GM19025 (cell line): ENCODE measurements around the gene CDX1.

Source experiments
- ATAC-seq: cut with Tn5 transposase; IDR thresholded peaks from one replicate; pipeline ENCODE4 v1.9.1; 2021; ENCODE audit warnings: mild to moderate bottlenecking, low read depth, moderate library complexity; ENCODE audit not compliant: unreplicated experiment

The CDX1 gene

DNA sequence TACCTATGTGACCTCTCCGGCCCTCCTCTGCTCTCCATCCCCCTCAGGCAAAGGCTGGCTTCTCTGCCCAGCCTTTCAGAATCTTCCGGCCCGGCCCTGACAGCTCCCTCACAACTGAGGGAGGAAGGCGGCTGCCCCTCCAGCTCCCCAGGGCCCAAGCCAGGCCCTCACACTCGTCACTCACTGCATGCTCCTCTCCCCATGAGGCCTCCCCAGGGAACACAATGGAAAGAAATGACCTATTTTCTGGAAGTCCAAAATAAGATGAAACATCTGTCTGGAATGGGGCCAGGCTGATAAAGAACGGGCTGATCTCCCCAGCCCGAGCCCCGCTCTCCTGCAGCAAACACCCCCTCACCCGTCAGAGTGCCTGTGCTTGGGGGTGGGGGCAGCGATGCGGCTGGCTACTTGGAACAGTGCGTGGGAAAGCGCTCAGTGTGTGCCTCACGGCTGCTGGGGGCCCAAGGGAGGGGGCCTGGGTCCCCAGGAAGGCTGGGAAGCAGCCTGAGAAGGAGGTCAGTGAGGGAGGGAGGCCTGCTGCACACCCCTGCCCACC lies 22.3 kb upstream of the CDX1 start:
- ATAC-seq: no peak

DNA sequence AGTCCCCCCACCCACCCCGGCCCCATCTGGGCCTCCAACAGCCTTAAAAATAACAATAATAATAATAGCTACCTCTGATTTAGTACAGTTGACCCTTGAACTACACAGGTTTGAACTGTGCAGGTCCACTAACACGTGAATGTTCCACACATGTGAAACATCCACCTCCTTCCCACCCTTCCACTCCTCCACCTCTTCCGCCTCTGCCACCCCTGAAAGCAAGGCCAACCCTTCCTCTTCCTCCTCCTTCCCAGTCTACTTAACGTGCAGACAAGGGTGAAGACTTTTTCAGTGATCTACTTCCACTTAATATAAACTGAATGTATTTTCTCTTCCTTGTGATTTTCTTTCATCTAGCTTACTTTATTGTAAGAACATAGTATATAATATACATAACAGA lies 21.7 kb upstream of the CDX1 start:
- no peak for ATAC-seq

DNA sequence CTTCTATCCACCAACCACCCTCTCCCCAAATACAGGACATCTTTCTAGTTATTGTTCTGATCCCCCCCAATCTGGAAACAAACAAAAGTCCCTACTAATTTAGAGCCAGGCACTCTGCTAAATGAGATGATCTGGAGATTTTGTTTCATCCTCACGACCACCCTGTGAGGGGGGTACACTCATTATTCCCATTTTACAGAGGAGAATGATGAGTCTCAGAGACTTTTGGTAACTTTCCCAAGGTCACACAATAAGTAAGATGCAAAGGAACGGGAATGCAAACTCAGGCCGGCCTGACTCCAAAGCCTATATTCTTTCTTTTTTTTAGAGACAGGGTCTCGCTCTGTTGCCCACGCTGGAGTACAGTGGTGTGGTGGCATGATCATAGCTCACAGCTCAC lies 20.3 kb upstream of the CDX1 start:
- no peak for ATAC-seq

DNA sequence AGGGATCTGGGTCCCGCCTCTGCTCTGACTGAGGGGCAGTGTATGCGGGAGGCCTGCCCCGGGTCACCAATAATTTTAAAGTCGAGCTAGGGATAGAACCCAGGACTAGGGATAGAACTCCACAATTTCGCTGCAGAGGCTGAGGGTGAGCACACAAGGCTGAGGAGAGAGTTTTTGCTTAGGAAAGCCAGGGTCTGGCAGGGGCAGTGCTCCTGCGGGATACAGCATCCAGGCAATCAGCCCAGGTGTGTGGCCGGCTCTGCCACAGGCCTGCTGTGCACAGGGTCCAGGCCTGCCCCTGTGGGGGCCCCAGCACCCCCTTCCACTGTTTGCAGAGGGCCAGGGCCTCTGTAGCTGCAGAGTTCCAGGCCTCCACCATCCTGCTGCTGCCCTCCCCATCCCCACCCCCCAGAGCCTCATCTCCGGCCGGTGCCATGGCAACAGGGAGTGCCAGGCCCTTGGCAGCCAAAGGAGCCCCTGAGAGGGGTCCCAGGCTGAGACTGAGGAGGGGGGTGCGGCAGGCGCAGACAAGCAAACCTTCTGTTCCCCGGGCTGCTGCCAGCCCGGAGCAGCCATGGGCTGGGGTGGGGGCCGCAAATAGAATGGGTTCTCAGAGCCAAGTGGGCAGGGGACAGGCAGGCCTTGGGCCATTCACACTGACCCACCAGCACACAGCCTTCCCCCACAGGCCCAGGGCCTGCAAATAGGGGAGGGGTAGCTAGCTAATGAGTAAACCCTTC lies 19.5 kb upstream of the CDX1 start:
- no peak for ATAC-seq

DNA sequence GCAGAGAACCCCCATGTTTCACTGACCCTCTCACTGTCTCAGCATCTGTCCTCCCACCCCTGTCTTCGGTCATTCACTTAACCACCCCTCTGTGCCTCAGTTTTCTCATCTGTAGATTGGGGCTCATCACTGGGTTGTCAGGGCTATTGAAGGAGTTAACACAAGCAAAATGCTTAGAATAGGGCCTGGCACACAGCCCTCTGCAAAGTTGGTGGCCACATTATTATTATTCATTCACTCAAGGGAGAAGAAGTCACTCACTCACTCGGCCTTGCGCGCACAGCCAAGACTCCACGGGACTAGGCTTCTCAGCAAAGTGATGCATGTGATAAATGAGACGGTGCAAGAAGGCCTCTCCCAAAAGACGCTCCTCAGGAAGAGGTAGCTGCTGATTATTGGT lies 18.9 kb upstream of the CDX1 start:
- no peak for ATAC-seq

DNA sequence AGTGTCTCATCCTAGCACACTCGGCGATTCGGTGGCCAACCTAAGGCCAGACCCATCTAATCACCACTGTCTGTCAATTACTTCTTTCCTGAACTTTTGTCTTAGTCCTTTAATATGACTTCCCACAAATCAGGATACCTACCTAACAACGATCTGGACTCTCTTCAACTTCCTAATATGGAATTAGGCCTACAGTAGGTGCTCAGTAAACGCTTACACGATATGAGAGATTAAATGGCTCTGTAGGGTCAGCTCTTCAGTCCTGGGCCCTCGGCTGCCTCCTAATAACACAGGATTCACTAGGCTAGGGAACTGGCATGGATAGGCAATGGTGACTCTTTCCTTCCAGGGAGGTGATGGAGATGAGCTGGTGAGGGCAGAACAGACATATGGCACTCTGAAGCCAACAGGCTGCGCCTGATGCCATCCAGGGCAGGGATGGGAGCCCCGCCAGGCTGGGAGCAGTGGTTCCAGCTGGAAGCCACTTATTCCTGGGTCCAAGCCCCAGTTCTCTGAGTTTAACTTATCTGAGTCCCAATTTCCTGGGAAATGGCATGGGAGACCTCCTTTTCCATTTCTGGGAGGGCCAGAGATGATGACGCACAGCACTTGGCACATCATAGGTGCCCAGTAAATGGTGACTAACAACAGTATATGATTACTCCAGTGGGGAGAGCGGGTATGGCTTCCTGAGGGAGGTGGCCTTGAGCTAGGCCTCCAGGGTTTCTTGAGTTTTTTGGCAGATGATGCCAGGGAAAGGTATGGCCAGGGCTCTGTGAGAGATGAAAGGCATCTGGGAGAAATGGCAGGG lies 18.3 kb upstream of the CDX1 start:
- ATAC-seq: no peak

DNA sequence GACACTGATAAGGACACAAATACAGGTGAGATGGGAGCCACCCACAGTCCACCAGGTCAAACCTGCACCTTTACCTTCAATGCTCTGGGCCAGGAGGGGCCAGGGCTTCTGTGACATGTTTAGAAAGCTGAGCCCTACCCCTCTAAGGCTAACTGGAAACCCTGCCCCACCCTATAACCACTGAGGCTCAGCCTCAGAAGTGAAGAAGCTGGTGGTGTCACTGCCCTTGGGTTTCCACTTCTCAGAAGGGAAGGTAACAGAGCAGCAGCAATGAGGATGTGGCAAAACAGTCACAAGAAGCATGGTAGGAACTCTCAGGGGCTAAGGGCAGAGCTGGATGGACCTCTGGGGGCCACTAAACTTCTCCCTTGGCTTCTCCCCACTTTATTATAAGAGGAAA lies 17.0 kb upstream of the CDX1 start:
- ATAC-seq: no peak

DNA sequence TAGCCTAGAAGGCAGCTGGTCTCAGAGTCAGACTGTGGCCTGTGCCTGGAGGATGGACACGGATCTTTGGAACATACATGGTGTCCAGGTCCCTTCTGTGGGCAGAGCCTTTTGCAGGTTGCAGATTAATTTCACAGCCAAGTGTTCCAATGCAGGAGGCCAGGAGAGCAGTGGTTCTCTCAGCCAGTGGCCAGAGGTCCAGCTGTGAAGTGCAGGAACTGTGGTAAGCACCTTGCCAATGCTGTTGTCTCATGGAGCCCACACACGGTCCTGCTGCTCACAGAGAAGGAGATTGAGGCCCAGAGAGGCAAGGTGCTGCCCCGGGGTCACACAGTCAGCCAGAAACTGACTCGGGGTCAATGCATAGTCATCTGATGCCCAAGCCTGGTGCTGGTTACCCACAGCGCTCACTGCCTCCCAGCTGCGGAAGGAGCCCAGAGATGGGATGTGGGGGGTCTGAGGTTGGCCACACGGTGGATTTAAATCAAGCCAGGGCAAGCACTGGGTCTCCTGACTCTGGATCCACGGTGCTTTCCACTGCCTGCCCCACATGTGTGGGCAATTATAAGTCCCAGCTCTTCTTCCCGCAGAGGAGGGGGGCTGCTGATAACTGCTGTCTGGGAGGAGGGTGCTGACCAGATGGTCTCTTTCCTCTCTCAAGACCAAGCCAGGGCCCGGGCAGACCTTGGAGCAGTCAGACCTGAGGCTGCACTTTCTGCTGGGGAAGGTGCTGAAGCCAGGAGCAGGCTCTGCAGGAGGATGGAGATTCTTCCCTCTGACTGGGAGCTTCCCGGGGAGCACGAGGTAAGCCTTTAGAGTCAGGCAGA lies 13.7 kb upstream of the CDX1 start:
- ATAC-seq: no peak

DNA sequence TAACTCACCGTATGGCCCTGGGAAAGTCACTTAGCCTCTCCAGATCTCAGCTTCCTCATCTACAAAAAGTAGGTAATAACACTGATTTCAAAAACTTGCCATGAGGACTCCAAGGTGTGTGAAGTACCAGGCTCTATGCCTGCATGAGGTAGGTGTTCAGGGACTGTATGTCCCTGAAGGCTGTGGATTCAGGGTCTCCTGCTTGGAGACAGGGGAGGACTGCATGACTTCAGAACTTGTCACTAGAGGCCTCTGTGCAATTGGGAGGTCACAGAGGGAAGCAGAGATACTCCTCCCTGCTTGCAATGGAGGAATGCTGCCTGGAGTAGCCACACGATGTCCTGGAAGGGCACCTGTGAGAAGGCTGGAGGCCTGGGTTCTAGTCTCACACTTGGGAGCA lies 13.1 kb upstream of the CDX1 start:
- ATAC-seq: no peak

DNA sequence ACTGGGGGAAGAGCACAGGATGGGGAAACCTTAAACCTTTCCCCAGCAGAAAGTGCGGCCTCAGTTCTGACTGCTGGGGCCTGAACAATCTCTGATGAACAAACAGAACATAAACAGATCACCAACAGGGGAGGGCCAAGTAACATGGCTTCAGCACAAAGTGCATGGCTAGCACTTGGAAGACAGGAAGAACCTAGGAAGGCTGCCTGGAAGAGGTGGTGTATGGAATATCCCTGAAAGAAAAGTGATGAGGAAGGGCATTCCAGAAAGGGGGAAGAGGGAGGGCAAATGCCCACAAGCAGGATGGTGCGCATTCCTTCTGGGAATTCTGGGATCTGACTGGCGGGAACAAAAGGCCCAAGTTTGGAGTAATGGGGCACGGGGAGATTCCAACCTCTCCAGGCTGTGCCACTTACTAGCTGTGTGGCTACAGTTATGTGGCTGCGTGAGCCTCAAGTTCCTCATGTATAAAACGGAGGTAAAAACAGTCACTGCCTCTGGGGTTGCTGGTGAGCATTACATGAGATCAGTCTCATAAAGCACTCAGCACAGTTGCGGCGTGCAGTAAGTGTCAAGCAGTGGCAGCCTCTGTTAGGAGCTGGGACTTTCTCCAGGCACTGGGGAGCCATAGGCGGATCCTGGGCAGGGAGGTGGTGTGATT lies 12.5 kb upstream of the CDX1 start:
- no peak for ATAC-seq

DNA sequence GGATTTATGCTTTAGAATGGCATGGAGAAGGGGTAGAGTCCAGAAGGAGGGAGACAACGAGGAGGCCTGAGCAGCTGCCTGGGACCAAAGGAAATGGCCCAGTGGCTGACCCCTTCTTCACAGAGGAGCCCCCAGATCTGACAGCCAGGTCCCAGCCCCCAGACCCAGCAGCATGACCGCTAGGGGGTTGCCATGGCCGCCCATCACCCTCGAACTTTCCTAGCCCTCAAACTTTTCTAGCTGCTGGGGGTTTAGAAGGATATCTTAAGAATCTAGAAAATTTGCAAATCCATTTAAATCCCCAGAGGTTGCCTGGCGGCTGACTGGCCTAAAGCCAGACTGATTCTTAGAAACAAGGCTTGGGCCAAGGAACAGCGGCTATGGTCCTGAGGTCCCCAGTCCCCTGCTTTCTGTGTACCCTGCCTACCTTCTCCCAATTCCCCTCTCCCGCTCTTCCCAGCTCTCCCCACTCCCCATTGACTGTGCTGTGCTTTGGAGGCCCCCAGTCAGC lies 11.9 kb upstream of the CDX1 start:
- no peak for ATAC-seq

DNA sequence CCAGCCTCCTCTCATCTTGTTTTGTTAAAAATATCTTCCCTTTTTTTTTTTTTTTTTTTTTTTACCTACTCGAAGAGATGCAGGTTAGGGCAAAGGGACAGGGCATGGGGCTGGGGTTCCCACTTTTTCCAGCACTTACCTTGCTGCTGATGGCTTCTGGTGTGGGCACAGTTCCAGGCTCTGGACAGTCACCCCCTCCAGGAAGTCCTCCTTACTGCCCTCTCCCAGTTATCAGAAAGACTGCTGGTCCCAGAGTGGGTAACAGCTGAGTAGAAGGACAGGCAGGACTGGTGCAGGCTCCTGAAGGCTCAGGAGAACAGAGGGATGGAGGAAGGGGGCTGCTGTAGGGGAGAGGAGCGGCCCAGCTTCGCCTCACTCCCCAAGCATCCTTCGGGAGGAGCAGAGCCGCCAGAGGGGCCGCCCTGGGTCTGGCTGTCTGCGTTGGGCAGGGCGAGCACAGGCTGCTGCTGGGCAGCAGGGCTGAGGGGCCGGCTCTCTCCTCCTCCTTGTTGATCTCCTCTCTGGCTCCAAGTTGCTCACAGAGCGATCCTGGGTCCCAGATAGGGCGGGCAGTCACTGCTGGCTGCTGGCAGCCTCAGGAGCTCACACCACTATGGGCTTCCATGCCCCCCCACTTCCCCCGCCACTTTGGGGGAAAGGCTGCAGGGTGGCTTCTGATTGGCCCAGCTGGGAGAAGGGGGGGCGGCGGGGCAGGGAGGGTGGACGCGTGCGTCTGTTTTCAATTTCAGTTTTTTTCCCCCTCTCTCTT lies 11.1 kb upstream of the CDX1 start, which contains the start of gene PDGFRB:
TSS of gene PDGFRB (minus strand) at position 588 of the 769 bp plus-strand sequence. CDS start 18,798 bp downstream, outside the sequence.
- peak; percentile 42 for ATAC-seq

DNA sequence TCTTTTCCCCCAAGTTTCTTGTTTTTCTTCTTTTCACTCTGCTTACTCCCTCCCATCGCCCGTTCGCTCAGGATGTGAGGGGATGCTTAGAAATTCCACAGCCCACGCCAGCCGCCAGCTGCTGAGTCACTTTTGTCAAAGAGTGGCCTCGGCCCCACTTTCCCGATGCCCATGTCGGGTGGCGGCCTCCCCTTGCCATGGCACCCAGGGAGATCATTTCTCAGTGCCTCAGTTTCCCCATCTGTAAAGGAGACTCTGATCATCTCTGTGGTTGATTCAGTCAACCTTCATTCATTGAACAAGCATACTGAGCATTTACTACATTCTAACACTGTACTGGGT lies 10.6 kb upstream of the CDX1 start:
- no peak for ATAC-seq

DNA sequence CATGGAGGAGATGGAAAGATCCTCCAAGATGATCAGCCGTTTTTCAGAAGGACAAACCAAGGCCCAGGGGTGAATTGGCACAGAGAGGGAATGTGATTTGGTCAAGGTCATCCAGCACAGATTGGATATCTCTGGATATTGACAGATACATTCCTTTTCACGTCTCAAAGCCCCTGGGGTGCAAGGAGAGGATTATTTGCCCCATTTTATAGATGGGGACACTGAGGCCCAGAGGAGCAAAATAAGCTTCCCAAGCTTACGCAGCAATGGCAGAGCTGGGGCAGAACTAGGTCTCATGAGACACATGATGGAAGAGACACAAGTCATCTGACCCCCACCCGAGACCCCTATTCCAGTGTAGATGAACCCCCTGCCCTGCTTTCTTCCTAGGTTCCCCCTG lies 10.0 kb upstream of the CDX1 start:
- no peak for ATAC-seq

DNA sequence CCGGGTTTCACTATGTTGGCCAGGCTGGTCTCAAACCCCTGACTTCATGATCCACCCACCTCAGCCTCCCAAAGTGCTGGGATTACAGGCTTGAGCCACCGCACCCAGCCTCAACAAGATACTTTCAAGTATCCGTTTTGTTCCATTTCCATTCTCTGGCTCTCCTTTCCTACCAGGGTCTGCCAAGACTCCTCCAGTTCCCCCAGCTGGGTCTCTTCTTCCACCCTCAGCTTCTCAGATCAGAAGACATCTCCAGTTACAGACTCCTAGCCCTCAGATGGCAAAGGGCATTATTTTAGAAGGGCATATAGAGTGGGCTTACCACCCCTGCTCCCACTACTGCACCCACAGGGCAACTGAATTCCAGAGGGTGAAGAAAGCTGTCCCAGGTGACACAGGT lies 9.4 kb upstream of the CDX1 start:
- ATAC-seq: no peak

DNA sequence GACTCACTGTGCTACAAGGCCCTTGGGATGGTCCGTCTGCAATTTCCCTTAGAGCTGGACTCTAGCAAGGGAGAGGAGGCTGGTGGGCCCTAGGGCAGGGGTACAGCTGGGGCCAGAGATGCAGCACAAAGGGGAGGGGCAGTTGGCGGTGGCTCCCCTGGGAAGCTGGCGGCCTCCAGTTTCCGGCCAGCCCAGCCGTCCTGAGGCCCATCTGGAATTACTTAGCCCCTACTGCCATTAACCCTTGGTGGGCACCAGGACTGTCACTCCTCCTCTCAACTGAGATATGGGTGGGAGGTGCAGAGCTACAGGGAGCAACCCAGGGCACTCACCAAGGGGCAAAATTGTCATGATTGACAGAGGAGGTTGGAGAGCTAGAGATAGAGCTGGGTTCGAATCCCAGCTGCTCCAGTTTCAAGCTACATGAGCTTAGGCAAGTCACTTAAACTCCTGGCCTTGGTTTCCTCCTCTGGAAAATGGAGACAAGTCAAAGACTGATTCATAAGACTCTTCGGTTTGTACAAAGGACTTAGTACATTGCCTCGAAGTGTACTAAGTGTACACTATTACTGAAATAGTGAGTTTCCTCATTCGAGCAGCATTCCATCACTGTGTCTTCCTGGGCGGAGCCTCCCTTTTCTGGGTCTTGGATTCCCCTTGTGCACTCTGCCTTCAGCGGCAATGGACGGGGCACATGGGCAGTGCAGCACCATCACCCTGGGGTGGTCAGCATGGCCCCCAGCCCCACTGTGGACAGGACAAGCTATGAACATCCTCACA lies 8.2 kb upstream of the CDX1 start:
- ATAC-seq: no peak

DNA sequence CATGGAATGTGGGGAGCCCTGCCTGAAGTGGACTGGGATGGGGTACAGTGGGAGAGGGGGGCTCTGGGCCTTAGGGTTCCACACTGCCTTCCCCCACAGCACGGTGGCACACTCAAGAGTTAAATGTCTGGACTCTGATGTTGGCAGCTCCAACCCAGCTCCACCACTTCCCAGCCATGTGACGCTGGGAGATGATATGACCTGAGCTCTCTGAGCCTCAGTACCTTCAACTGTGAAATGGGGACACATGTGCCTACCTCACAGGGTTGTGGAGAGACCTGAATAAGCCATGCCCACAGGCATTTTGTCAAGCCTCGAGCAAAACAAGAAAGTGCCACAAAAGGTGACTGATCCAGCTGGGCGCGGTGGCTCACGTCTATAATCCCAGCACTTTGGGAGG lies 7.5 kb upstream of the CDX1 start:
- ATAC-seq: no peak

DNA sequence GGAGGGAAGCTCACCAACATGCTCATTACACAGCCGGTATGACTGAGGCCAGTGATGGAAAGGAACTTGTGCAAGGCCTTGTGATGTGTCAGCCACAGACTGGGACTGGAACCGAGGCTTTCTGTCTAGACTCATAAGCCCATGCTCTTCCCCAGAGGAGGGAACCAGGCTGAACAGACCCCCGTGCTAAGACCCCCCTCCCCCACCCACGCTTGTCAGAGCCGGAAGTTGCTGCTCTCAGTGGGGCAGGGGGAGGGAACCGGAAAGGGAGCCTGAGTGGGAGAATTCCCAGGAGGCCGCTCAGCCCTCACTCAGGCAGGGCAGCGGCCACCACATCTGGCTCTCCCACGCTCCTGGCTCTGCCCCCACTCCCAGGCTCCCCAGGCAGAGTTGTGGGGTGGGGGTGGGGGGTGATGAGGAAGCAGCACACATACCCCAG lies 6.8 kb upstream of the CDX1 start:
- no peak for ATAC-seq
